Measurements from ENCODE around the gene PTGR2. TPM values are rescaled to one million over a fixed set of nuclear protein-coding genes. Genes with fewer than 3 reads are reported as not detected.

PTGR2 gene
- 0.84 and 0.89 TPM in 2 replicates for total RNA-seq

DNA sequence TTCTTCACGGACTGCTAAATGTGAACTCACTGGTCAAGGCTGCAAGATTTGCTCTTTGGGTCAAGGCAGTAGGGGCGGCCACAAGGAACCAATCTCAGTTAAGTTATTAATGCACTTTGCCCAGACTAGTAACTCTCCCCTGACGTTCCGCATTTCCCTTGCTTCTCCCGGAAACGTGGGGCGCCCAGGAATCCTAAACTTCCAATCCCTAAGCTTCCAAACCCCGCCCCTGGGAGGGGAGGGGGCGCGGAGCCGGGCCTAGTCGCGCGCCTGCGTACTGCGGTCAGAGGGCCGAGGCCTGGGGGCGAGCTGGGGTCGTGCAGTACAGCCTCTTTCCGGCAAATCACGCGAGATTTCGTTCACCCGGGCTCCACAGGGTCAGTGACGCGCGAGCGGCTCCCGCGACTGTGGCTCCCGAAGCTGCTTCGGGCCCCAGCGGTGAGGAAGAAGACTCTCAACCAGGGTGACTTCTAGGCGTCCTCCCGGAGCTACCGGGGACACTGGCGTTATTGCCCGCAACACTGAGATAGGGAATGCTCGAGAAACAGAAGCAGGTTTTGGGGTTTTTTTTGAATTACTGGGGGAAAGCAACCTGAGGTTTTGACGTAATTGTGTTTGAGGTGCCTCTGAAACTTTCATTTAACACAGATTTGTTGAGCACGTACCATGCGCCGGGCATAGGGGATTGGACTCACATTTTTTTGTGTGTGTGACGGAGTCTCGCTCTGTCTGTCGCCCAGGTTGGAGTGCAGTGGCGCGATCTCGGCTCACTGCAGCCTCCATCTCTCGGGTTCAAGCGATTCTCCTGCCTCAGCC lies at the start of gene PTGR2:
Gene PTGR2, plus strand, starts transcription at position 265 of the 816 bp plus-strand sequence. CDS start 7,032 bp downstream, outside the sequence.
- intact Hi-C loops (cut with micrococcal nuclease) = loop anchor here (1.0 kb wide), 1 partner anchor 35 kb away; the partner anchor contains the start of gene ZNF410

- intact Hi-C loops (cut with micrococcal nuclease) = no loop called here
These were observed 49.0 kb upstream of the PTGR2 start for GRCh38 chr14:73802431-73803188.

- intact Hi-C loops (cut with micrococcal nuclease) = no loop called here
These were observed 47.0 kb upstream of the PTGR2 start for GRCh38 chr14:73804636-73805035.

DNA sequence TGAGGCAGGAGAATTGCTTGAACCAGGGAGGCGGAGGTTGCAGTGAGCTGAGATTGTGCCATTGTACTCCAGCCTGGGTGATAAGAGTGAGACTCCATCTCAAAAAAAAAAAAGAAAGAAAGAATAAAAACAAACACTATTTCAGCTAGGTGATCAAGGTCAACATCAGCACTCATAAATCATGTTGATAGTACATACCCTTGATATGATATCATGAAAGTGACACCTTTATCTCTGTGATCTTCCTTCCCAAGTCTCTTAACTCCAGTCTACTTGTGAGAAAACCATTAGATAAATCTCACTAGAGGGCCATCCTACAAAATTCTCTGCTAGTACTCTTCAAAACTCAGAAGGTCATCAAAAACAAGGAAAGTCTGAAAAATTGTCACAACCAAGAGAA lies 44.2 kb upstream of the PTGR2 start:
- intact Hi-C loops (cut with micrococcal nuclease) = no loop called here

DNA sequence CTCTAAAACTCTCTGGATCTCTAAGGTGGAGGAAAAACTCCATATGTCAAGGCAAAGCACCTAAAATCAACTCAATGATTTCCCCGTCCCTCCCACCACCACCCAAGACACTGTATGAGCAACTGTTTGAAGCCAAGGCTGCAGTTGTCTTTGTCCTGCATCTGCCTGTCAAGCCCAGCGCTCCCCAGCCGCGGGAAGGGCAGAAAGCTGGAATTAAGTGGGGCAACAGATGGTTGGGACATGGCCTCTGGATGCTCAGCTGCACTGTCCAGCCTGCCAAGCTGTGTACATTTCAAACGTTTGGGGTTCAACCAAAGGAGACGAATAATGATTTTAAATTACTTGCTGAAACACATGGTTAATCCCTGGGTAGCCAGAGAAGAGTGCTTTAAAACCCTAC lies 42.2 kb upstream of the PTGR2 start:
- intact Hi-C loops (cut with micrococcal nuclease) = no loop called here

DNA sequence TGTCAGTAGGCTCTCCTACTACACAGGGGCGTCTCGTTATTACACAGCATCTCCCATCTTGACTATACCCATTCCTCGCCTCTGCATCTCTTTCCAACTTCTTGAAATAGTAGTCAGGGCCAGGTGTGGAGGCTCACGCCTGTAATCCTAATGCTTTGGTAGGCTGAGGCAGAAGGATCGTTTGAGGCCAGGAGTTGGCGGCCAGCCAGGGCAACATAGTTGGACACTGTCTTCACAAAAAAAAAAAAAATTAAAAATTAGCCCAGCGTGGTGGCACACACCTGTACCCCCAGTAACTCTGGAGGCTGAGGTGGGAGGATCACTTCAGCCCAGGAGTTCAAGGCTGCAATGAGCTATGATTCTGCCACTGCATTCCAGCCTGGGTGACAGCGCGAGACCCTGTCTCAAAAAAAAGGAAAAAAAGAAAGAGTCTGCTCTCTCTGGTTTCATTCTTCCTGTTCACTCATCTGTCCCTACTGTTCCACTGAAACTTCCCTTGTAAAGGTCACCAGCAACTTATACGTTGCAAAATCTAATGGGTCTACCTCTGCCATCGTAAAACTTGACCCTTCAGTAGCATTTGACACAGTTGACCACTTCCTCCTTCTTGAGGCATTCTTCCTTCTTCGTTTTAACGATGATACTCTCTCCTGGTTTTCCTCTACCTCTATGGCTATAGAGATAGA lies 41.0 kb upstream of the PTGR2 start:
- intact Hi-C loops (cut with micrococcal nuclease) = no loop called here

DNA sequence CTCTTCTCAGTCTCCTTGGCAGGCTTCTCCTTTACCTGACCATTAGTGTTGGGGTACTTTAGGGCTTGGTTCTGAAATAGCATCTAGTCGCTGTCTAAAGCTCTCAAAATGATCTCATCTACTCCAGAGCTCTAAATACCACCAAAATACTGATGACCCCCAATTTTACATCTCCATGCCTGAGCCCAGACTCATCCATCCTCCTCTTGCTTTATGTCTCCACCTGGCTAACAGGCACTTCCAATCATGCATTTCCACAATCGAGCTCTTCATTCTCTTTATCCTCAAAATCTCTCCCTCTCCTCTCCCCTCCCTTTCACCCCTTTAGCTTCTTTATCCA lies 40.5 kb upstream of the PTGR2 start:
- intact Hi-C loops (cut with micrococcal nuclease) = no loop called here

GRCh38 chr14:73814153-73814552 lies 37.5 kb upstream of the PTGR2 start:
- intact Hi-C loops (cut with micrococcal nuclease) = no loop called here

DNA sequence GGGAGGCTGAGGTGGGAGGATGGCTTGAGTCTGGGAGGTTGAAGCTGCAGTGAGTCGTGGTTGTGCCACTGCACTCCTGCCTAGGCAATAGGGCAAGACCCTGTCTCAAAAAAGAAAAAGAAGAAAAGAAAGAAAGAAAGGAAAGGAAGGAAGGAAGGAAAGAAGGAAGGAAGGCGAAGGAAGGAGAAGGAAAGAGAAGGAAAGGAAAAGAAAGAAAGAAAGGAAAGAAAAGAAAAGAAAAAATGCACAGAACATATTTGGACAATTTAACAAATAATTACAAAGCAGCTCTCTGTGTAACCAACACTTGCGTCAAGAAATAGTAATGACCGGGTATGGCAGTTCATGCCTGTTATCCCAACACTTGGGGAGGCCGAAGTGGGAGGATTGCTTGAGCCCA lies 35.8 kb upstream of the PTGR2 start:
- intact Hi-C loops (cut with micrococcal nuclease) = no loop called here

DNA sequence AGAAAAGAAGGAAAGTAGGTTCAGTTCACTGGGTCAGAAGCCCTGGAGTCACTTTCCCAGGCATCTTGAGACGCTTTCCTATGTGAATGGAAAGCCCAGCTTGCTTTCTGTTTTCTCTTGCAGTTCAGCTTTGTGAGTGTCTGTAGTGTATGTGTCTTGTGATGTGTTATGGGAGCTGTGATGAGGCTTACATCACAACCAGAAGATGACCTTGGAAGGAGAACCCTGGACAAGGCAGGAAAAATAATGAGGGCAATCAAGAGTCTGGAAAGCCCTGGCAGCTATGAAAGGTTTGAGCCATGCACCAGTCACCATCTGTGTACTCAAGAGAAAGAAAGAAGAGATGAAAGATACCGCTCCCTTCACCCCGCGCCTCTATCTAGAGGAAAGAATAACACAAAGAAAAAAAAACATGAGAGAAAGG lies 35.2 kb upstream of the PTGR2 start:
- intact Hi-C loops (cut with micrococcal nuclease) = no loop called here

DNA sequence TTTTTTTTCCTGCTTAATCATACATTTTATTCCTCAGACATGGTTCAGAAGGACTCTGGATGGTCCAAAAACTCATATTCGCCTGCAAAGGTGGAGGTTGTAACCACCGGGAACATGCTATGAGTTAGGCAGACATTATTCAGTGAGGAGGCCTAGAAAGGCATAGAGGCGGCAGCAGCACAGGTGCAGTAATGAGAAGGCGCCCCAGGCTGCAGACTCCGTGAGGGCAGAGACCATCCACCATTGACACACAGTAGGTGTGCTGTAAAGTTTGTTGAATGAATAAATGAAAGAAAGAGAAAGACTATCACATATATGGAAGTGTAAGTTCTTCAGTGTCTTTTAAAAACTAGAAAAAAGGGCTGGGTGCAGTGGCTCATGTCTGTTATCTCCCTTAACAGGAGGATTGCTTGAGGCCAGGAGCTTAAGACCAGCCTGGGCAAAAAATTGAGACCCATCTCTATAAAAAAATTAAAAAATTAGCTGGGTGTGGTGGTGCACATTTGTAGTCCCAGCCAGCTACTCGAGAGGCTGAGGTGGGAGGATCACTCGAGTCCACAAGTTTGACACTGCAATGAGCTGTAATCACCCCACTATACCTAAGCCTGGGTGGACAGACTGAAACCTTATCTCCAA lies 34.5 kb upstream of the PTGR2 start:
- intact Hi-C loops (cut with micrococcal nuclease) = no loop called here

DNA sequence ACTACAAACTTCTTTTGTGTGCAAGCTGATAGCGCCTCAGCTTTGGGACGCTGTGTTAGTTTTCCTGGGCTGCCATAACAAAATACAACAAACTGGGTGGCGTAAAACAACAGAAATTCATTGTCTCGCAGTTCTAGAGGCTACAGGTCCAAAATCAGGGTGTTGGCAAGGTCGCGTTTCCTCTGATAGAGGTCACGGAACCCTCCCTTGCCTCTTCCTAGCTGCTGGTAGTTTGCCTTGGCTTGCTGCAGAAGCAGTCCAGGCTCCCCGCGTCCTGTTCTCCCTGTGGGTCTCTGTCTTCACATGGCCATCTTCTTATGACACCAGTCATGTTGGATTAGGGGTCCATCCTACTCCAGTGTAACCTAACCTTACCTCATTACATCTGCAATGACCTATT lies 32.8 kb upstream of the PTGR2 start:
- intact Hi-C loops (cut with micrococcal nuclease) = no loop called here

- intact Hi-C loops (cut with micrococcal nuclease) = no loop called here
These were observed 31.0 kb upstream of the PTGR2 start for GRCh38 chr14:73820631-73821030.

GRCh38 chr14:73823339-73823885 lies 28.2 kb upstream of the PTGR2 start:
- intact Hi-C loops (cut with micrococcal nuclease) = no loop called here

- intact Hi-C loops (cut with micrococcal nuclease) = loop anchor here (2.0 kb wide), 1 partner anchor 65 kb away; no protein-coding TSS in a partner anchor
These were observed 27.5 kb upstream of the PTGR2 start for GRCh38 chr14:73824127-73824526.

- intact Hi-C loops (cut with micrococcal nuclease) = loop anchor here (2.0 kb wide), 1 partner anchor 66 kb away; no protein-coding TSS in a partner anchor
These were observed 27.1 kb upstream of the PTGR2 start for GRCh38 chr14:73824536-73824935.

GRCh38 chr14:73825551-73826188 lies 26.0 kb upstream of the PTGR2 start:
- intact Hi-C loops (cut with micrococcal nuclease) = loop anchor here (1.0 to 5.0 kb wide), 4 partner anchors 38 to 97 kb away; no protein-coding TSS in a partner anchor

DNA sequence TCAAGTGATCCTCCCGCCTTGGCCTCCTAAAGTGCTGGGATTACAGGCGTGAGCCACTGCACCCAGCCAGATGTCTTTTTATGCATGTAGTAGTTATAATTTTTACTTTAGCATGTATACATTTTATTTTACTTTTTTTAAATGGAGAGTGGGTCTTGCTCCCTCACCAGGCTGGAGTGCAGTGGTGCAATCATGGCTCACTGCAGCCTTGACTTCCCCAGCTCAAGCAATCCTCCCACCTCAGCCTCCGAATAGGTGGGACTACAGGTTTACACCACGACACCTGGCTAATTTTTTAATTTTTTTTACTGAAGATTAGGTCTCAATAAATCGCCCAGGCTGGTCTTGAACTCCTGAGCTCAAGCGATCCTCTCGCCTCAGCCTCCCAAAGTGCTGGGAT lies 24.4 kb upstream of the PTGR2 start:
- intact Hi-C loops (cut with micrococcal nuclease) = loop anchor here (5.0 kb wide), 2 partner anchors 40 to 85 kb away; no protein-coding TSS in a partner anchor

DNA sequence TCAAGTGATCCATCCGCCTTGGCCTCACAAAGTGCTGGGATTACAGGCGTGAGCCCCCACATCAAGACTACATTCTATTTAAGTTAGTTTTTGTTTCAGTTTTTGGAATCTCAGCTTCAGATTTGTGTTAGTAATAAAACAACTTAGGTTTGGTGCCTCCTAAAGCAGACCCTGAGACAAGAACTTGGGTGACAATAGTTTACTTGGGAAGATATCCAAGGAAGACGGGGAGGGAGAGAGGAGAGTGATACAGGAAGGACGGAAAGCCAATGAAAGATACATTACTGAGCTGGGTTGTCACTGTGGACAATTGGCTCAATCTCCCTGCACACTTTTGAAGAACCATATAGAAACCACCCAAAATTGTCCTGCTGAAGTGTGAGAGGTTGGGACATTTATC lies 22.6 kb upstream of the PTGR2 start:
- intact Hi-C loops (cut with micrococcal nuclease) = loop anchor here (5.0 kb wide), 2 partner anchors 42 to 87 kb away; no protein-coding TSS in a partner anchor

All from T-helper 2 cell treated with Interferon-gamma antibody and Interleukin-4, amounts not matched to agents 100 ng/mL and 5 ng/mL, for 36 hours (primary cell).